Nucleus accumbens (tissue), 56 donors: Measurements from ENCODE around the gene TTC39B.

Experiments
- DNase-seq, 56 donors: peaks; one replicate each; lab custom pipeline; 2025; lab: John Stamatoyannopoulos, UW

The TTC39B gene

DNA sequence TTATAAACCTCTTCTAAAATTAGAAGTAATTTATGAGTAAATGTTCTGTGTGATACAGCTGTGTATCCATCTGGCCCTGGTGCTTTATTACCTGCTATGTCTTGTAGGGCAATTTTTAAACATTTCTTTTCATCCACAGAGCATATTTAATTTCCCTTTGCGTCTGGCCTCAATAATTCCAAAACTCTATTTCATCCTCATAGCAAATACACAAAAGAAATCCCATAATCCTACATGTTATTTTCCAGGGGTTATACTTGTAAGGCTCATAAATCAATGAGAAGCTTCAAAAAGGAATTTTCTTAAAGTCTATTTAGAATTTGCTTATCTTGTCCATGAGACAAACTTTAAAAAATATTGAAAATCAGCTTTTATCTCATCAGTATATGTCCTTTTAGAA lies 167.0 kb downstream of the TTC39B start:
- no peak for DNase-seq

GRCh38 chr9:15139469-15139868 lies 167.5 kb downstream of the TTC39B start:
- no peak for DNase-seq

- no peak for DNase-seq
Observed at GRCh38 chr9:15138357-15138686, 168.7 kb downstream of the TTC39B start.

- DNase-seq = no peak
Observed at GRCh38 chr9:15137658-15138356, 169.2 kb downstream of the TTC39B start.

GRCh38 chr9:15137089-15137488 lies 169.9 kb downstream of the TTC39B start:
- no peak for DNase-seq

- DNase-seq = no peak
Observed at GRCh38 chr9:15136646-15137045, 170.4 kb downstream of the TTC39B start.

DNA sequence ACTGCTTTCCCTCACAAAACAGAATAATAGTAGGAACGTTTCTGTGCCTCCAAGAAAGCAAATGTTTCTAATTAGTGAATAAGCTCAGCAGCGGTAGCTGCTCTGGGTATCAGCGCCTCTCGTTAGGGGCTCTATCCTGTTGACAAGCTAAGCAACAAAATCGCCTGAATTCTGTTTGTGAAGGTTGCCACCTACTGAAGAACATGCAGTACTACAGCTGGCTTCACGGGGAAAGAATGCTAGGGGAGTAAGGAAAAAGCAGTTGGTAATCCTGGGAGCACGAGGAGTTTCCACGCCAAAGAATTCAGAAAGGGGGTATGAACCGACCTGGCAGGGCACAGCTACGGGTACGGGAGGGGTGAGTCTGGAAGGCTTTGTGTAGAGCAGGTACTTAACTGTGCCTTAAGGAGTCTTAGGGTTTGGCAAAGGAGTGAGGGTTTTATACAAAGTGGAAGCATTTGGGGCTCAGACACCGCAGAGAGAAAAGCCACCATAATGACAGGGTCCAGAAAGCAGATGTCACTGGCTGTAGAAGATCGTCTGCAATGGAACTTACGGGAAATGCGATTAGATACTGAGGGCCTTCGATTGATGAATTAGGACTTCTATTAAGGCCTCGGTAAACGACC lies 171.7 kb downstream of the TTC39B start:
- DNase-seq = peak in 44 of 56 donors; percentile 2 to 76 (median 24)

DNA sequence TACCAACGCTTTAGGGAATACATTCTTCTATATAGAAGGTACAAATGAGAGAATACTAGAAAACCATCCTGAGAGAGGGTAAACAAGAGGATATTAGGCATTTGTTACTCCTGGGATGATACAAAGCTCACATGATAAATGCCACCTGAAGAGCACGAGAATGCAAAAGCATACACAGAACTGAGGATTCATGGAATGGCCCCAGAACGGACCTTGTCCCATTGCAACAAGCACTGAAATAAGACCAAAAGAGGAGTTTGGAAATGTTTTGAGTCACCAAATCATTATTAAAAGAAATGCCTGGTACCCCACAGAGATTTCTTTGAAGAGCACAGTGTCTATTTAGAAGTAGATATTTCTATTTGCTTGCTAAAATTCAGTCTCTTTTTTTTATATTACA lies 173.5 kb downstream of the TTC39B start:
- no peak for DNase-seq

- no peak for DNase-seq
Observed at GRCh38 chr9:15132091-15132490, 174.9 kb downstream of the TTC39B start.

GRCh38 chr9:15131094-15131493 lies 175.9 kb downstream of the TTC39B start:
- DNase-seq = no peak

DNA sequence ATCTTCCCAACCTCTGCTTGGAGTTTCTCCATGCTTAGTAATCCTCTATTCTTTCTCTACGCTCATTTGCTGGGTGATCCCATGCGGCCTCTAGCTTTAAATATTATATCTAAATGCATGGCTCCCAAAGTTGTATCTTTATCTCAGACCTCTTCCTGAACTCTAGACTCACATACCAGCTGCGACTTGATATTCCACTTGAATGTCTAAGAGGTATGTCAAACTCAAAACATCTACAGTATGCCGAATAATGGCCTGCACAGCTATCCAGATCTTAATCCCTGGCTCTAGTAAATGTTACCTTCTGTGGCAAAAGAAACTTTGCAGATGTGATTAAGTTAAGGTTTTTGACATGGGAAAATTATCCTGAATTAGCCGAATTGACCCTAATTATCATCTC lies 179.2 kb downstream of the TTC39B start:
- DNase-seq = no peak

- DNase-seq = no peak
Observed at GRCh38 chr9:15121630-15122029, 185.4 kb downstream of the TTC39B start.

- no peak for DNase-seq
Observed at GRCh38 chr9:15116130-15116580, 190.9 kb downstream of the TTC39B start.

GRCh38 chr9:15115702-15116101 lies 191.3 kb downstream of the TTC39B start:
- no peak for DNase-seq

DNA sequence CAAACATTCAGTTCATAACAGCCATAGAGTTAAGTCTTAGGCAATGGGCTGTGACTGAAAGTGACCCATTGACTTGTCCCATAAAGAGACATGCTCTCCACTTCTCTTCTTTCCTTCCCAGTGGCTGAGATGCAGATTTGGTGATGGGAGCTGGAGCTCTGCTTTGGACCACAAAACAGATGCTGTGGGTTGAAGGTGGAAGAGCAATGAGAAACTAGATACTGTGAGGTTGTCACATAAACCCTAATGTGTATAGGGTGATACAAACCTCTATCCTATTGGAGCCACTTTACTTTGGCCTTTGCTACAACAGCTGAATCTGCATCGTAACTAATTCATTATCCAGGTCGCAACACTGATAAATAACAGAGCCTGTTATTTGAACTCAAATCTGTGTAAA lies 192.0 kb downstream of the TTC39B start:
- no peak for DNase-seq
